ENCODE results near the gene ERAP2. TPM values are rescaled to one million over a fixed set of nuclear protein-coding genes. Genes with fewer than 3 reads are reported as not detected.

The ERAP2 gene
- polyA plus RNA-seq, 1 donor (not counting 4 experiments of a cell fraction or from before 2014, with no cell fraction given): 41.0 TPM

GRCh38 chr5:96904054-96904931 lies 28.0 kb downstream of the ERAP2 start:
- H3K27ac ChIP-seq (ENCODE audit: control insufficient read depth, insufficient read depth, low read length): no peak overlapping the region
- H3K4me2 ChIP-seq (ENCODE audit: control insufficient read depth, extremely low read depth, insufficient read depth, low read depth, low read length): no peak overlapping the region
- no peak overlapping the region for H3K4me3 ChIP-seq (ENCODE audit: control insufficient read depth in 2 of 3, extremely low read depth in 1 of 3, insufficient read depth in 2 of 3, low read depth in 1 of 3, low read length in 3 of 3)
- no peaks in the 10 kb centered on the region for H3K9me3 ChIP-seq (ENCODE audit: control insufficient read depth, low read depth, low read length)
- H3K4me1 ChIP-seq (ENCODE audit: control insufficient read depth, extremely low read depth, insufficient read depth, low read length): no peaks in the 10 kb centered on the region
- no peak overlapping the region for H2AFZ ChIP-seq (ENCODE audit: control insufficient read depth, low read length)
- dilution Hi-C loops (cut with MboI; ENCODE audit: extremely low pct_ligation_motif_present, low sequenced_read_pairs): no loop called here
- no peaks in the 10 kb centered on the region for H3K79me2 ChIP-seq (ENCODE audit: control insufficient read depth, insufficient read depth, low read length)
- H3K9ac ChIP-seq (ENCODE audit: control insufficient read depth, extremely low read depth, insufficient read depth, low read length): no peak overlapping the region
- DNase-seq (ENCODE audit: low read depth, low spot score) (no peak), FAIRE-seq (peak; percentile 9)
- no peak for TF ChIP-seq EZH2 (IDR thresholded peaks at IDR 0.05; ENCODE audit: low read length)
- TF ChIP-seq, protein P1, sequence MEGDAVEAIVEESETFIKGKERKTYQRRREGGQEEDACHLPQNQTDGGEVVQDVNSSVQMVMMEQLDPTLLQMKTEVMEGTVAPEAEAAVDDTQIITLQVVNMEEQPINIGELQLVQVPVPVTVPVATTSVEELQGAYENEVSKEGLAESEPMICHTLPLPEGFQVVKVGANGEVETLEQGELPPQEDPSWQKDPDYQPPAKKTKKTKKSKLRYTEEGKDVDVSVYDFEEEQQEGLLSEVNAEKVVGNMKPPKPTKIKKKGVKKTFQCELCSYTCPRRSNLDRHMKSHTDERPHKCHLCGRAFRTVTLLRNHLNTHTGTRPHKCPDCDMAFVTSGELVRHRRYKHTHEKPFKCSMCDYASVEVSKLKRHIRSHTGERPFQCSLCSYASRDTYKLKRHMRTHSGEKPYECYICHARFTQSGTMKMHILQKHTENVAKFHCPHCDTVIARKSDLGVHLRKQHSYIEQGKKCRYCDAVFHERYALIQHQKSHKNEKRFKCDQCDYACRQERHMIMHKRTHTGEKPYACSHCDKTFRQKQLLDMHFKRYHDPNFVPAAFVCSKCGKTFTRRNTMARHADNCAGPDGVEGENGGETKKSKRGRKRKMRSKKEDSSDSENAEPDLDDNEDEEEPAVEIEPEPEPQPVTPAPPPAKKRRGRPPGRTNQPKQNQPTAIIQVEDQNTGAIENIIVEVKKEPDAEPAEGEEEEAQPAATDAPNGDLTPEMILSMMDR (optimal IDR thresholded peaks at IDR 0.05 in 1 of 3, IDR thresholded peaks at IDR 0.05 in 1 of 3, conservative IDR thresholded peaks at IDR 0.05 in 1 of 3; ENCODE audit: extremely low read depth in 1 of 3, insufficient read depth in 2 of 3, low read length in 3 of 3): no peak
- peaks cover 0 to 2% of the 10 kb centered on the region in 2 experiments for H3K36me3 ChIP-seq (ENCODE audit: control insufficient read depth in 2 of 2, extremely low read depth in 1 of 2, insufficient read depth in 2 of 2, low read length in 2 of 2)
- H3K27me3 ChIP-seq (ENCODE audit: control insufficient read depth, extremely low read depth, insufficient read depth, low read length): no peaks in the 10 kb centered on the region
- no peaks in the 10 kb centered on the region for H4K20me1 ChIP-seq (ENCODE audit: control insufficient read depth, extremely low read depth, insufficient read depth, low read length)
- no peaks in the 10 kb centered on the region for H3K9me1 ChIP-seq (ENCODE audit: control insufficient read depth, extremely low read depth, insufficient read depth, low read length)

GRCh38 chr5:96905864-96906263 lies 29.6 kb downstream of the ERAP2 start:
- H3K9me1 ChIP-seq (ENCODE audit: control insufficient read depth, extremely low read depth, insufficient read depth, low read length): no peaks in the 10 kb centered on the region
- H3K4me1 ChIP-seq (ENCODE audit: control insufficient read depth, extremely low read depth, insufficient read depth, low read length): no peaks in the 10 kb centered on the region
- no peak overlapping the region for H3K27ac ChIP-seq (ENCODE audit: control insufficient read depth, insufficient read depth, low read length)
- no peak overlapping the region for H2AFZ ChIP-seq (ENCODE audit: control insufficient read depth, low read length)
- no peaks in the 10 kb centered on the region for H3K79me2 ChIP-seq (ENCODE audit: control insufficient read depth, insufficient read depth, low read length)
- H3K27me3 ChIP-seq (ENCODE audit: control insufficient read depth, extremely low read depth, insufficient read depth, low read length): no peaks in the 10 kb centered on the region
- TF ChIP-seq, protein P1 (optimal IDR thresholded peaks at IDR 0.05 in 1 of 3, IDR thresholded peaks at IDR 0.05 in 1 of 3, conservative IDR thresholded peaks at IDR 0.05 in 1 of 3; ENCODE audit: extremely low read depth in 1 of 3, insufficient read depth in 2 of 3, low read length in 3 of 3): no peak
- TF ChIP-seq EZH2 (IDR thresholded peaks at IDR 0.05; ENCODE audit: low read length): no peak
- H3K9ac ChIP-seq (ENCODE audit: control insufficient read depth, extremely low read depth, insufficient read depth, low read length): no peak overlapping the region
- FAIRE-seq: no peak
- H3K36me3 ChIP-seq (ENCODE audit: control insufficient read depth in 2 of 2, extremely low read depth in 1 of 2, insufficient read depth in 2 of 2, low read length in 2 of 2): peaks cover 0 to 2% of the 10 kb centered on the region in 2 experiments
- H4K20me1 ChIP-seq (ENCODE audit: control insufficient read depth, extremely low read depth, insufficient read depth, low read length): no peaks in the 10 kb centered on the region
- H3K9me3 ChIP-seq (ENCODE audit: control insufficient read depth, low read depth, low read length): no peaks in the 10 kb centered on the region
- no peak for DNase-seq (ENCODE audit: low read depth, low spot score)
- no peak overlapping the region for H3K4me2 ChIP-seq (ENCODE audit: control insufficient read depth, extremely low read depth, insufficient read depth, low read depth, low read length)
- H3K4me3 ChIP-seq (ENCODE audit: control insufficient read depth in 2 of 3, extremely low read depth in 1 of 3, insufficient read depth in 2 of 3, low read depth in 1 of 3, low read length in 3 of 3): no peak overlapping the region
- dilution Hi-C loops (cut with MboI; ENCODE audit: extremely low pct_ligation_motif_present, low sequenced_read_pairs): no loop called here
